Stimulated activated CD4-positive, alpha-beta T cell treated with anti-CD3 and anti-CD28 coated beads, Interleukin-15, amount 100 ng/mL, for 24 hours (primary cell): ENCODE measurements around the gene MED23.
"Not testable (repeated sequence)": the region's sequence is repeated elsewhere in the genome, so short reads cannot be mapped to it uniquely, and the experiment has no call there.

Experiments
- DNase-seq: peaks from one replicate; pipeline ENCODE4 v3.0.0-alpha.2; 2020

MED23 gene

DNA sequence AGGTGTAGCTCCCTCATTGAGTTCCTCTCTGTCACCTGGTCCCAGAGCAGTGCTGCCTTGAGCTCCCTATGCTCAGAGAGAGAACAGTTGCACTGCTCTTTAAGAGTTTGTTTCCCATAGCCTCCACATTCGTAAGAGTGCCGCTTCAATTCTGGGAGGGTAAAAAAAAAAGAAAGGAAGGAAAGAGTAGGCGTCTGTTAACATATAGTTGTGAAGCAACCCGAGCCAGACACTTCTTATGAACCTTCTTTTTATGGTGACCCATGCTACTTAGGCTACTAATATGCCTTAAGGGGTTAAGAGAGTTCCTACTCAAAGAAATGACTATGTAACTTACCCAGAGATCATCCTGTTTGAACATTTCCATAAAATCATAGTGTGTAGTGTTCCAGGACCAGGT is 59.3 kb downstream of the MED23 start:
- DNase-seq: no peak

DNA sequence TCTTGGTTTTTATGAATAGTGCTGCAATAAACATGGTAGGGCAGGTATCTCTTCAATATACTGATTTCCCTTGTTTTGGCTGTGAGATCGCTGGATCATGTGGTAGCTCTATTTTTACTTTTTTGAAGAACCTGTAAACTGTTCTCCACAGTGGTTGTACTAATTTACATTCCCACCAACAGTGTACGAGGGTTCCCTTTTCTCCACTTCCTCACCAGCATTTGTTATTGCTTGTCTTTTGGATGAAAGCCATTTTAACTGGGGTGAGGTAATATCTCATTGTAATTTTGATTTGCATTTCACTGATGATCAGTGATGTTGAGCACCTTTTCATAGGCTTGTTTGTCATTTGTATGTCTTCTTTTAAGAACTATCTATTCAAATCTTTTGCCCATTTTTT is 63.0 kb downstream of the MED23 start:
- no peak for DNase-seq

DNA sequence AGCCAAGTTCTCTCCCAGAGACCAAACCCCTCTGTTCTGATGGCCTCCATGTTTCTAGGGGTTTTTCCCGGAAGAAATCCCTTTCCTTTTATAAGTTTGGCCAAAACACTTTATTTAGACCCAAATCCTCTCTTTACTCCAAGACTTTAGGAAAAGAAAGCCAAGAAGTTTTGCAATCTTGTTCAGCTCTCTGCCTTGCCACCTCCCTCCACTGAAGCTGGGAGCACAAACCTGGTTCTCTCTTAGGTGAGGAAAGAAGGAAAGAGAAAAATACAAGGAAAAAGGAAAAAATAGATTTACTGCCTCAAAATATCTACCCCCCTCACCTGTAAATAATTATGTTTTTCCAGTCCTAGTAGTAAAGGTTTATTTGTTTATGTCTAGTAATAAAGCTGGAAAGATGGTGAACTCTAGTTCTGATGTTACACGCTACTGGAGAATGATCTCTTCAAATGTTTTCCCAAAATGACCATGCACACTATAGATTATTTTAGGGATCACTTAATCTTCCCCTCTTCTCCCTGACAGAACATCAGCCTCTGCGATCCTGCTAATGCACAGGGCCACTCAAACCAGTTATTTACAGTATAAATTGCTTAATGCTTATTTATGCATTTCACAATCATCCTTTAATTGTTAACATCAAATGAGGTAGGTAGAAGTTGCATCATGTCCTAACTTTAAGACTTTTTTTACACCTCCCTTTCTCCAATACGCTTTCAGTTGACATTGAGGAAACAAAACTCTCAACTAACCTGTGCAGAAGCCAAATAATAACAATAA is 65.9 kb downstream of the MED23 start:
- no peak for DNase-seq

DNA sequence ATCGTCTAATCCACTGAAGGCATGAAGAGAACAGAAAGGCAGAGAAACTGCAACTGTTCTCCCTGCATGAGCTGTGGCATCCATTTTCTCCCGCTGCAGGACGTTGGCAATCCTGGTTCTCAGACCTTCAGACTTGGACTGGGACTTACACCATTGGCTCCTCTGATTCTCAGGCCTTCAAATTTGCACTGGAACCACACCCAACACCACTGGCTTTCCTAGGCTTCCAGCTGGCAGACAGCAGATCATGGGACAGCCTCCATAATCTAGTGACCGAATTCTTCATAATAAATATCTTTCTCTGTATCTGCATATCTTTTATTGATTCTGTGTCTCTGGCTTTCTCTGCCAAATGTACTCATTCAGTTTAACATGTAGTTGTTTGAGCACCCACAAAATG is 69.1 kb downstream of the MED23 start:
- DNase-seq: no peak

DNA sequence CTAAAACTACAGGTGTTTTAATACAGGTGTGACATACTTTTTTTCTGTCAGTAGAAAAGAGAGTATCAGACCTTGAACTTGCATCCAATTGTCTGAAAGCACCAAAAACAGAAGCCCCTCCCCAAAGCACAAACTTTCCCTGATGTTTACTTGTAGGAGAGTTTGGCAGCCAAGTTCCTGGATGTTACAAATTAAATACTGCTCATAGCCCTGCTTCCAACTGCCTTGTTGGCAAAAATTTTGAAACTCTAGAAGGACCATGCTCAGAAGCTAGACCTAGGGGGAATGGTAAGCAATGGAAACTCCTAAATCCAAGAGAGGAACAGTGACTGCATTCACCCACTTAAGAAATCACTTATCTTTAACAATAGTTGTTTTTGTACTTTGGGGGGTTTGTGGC is 72.0 kb downstream of the MED23 start:
- DNase-seq: no peak

DNA sequence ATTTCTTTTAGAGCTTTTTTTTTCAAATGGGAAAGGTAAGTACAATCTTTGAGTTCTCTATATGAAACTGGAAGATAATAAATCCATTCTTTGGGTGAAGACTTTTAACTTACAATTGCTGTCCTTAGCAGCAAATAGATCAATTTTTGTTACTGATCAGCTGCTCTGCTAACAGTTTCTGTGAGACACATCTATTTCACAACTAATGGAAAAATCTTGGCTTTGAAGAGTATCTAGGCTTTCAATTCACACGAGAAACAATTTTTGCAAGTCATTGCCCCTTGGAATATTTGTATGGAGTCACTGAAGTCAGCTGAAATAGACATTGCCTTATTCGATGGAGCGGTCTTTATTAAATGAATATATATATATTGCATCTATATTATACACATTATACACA is 75.5 kb downstream of the MED23 start:
- no peak for DNase-seq

DNA sequence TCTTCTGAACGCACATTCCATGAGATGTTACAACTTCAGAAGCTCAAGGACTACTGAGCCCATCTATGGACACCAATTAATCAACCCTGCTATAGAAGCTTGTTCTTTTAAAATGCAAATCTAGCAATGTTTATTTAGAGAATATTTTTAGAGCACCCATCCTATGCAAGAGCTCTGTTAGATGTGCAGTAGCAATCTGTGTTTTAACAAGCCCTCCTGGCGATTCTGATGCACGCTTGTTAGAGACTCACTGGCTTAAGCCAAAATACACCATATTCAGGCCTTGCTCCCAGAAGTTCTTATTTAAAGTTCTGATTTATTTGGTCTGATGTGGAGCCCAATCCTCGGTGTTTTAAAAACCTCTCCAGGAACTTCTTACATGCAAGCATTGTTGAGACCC is 76.1 kb downstream of the MED23 start:
- DNase-seq: no peak

DNA sequence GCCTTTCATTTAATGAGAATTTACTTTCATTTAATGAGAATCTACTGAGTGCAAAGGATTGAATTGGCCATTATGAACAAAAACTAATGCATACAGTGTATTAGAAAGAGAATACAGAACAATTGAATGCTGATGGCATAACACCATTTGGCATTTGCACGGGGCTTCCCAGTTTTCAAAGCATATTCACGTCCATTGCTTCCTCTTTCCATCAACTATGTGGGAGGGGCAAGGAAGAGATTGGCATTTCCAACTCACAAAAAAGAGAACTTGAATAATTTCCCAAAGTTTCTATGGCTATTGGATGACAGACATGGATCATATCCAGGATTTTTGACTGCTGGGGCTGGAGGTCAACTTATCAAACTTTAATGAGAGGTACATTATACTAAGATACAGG is 78.2 kb downstream of the MED23 start:
- no peak for DNase-seq

DNA sequence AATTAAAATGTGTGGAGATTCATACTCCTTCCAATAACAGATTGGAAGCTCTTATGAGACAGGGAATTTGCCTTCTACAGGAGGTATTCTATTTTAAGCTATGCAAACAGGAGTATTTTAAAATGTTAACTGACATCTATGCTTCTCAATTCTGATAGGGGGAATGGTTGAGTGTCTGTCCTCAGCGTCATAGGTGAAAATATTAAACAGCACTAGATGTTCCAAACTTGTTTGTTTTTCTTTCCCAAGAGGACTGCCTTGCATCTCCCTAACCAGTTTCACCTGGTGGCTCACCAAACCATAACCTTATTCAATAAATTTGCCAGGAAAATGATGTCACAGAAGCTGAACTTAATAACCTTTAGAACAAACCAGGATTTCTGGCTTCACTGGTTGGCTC is 79.6 kb downstream of the MED23 start:
- no peak for DNase-seq

DNA sequence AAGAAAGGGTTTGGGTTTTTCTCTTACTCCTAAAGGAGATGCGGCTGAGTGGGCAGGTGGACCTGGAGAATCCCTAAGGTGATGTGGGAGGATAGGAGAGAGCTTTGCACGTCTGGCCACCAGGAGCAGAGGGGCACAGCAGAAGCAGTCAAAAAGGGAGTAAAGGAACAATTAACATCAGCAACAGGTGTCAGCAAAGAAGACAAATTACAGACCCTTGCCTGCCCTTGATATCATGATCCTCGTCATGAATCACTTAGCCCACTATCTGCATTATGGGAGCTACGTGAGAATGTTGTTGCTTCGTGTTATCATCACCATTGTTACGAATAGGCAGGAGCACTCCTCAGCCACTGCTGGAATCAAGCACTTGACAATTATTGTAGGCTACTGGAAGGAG is 80.6 kb downstream of the MED23 start:
- no peak for DNase-seq

DNA sequence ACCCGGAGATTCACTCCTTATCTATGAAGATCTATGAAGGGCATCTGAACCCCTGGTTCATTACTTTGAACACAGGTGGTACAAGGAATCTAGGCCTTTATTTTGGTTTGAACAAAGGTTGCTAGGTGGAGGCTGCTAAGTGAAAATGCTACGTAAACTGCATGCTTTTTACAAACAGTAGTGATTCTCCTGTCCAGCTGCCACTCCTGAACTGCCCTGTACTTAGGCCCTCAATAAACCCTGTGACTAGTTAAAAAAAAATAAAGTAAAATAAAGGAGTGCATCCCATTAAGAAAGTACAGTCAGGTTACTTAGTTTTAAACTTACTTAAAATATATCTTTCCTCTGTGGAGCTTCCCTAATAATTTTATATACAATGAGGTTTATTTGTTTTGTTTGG is 82.7 kb downstream of the MED23 start:
- DNase-seq: no peak

DNA sequence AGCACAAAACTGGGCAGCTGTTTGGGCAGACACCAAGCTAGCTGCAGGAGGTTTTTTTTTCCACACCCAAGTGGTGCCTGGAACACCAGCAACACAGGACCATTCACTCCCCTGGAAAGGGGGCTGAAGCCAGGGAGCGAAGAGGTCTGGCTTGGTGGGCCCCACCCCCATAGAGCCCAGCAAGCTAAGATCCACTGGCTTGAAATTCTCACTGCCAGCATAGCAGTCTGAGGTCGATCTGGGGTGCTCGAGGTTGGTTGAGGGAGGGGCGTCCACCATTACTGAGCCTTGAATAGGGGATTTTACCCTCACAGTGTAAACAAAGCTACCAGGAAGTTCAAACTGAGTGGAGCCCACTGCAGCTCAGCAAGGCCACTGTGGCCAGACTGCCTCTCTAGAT is 89.4 kb downstream of the MED23 start:
- not testable (repeated sequence) for DNase-seq

DNA sequence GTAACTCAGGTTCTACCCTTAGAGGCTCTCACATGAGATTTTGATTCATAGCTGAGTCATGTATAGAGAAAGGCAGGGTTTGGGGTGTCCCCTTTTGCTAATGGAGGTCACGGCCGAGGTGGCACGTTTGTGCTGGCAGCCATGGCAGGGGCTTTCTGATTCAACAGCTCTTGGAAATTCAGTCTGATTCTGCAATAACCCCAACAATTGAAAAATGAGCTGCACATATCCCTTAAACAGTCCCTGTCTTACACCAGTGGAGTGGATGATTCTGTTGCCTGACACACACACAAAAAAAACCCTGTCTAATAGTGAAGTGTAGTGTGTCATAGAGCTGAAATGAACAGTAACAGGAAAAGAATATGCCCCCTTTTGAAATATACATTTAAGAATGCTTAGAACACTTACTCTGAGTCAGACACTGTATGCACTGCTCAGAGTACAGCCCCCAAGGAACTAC is 95.4 kb downstream of the MED23 start:
- DNase-seq: peak; percentile 70

DNA sequence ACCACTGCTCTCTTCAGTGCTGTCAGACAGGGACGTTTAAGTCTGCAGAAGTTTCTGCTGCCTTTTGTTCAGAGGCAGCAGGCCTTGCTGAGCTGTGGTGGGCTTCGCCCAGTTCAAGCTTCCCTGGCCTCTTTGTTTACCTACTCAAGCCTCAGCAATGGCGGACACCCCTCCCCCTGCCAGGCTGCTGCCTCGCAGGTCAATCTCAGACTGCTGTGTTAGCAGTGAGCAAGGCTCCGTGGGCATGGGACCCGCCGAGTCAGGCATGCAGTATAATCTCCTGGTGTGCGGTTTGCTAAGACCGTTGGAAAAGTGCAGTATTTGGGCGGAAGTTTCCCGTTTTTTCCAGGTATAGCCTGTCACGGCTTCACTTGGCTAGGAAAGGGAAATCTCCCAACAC is 96.4 kb downstream of the MED23 start:
- DNase-seq: not testable (repeated sequence)

DNA sequence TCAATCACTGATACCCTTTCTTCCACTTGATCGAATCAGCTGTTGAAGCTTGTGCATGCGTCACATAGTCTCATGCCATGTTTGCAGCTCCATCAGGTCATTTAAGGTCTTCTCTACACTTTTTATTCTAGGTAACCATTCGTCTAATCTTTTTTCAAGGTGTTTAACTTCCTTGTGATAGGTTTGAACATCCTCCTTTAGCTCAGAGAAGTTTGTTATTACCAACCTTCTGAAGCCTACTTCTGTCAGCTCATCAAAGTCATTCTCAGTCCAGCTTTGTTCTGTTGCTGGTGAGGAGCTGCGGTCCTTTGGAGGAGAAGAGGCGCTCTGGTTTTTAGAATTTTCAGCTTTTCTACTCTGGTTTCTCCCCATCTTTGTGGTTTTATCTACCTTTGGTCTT is 97.1 kb downstream of the MED23 start:
- not testable (repeated sequence) for DNase-seq

DNA sequence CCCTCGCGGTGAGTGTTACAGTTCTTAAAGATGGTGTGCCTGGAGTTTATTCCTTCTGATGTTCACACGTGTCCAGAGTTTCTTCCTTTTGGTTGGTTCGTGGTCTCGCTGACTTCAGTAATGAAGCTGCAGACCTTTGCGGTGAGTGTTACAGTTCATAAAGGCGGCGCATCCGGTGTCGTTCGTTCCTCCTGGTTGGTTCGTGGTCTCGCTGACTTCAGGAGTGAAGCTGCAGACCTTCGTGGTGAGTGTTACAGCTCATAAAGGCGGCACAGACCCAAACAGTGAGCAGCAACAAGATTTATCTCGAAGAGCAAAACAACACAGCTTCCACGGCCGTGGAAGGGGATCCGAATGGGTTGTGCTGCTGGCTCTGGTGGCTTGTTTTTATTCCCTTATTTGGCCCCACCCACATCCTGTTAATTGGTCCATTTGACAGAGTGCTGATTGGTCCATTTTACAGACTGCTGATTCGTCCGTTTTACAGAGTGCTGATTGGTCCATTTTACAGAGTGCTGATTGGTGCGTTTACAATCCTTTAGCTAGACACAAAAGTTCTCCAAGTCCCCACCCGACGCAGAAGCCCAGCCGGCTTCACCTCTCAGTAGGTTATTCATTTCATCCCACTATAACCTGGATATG is 103.2 kb downstream of the MED23 start:
- DNase-seq: no peak

DNA sequence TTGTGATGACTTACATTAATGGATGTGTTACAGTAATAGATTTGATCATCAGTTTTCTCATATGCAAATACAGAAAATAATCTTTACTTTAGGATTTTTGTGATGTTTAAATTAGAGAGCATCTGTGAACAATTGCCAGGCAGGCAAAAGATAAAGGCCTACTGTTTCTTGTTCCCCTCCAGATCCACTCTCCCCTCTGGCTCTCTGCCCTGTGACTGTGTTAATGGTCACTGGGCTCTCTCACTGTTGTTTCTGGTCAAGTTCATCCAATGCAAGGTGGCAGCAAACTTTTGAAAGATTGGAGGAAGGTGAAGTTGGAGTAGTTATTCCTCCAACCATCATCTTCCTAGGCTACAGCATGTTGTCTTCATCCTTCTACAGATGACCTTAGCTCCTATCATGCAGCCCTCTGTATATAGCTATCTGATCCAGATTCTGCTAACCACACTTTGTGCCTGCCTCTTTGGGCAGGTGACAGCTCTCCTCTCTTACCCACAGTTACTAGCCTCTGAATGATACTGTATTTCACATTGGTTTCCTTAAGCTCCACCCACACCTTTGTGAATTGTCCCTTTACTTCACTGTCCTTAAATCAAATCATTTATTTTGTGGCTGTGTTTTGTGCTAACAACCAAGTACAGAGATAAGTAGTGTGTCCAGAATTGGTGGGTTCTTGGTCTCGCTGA is 103.9 kb downstream of the MED23 start:
- no peak for DNase-seq
